Measurements from ENCODE around the gene SEMA3A. TPM values are rescaled to one million over a fixed set of nuclear protein-coding genes. Genes with fewer than 3 reads are reported as not detected.

Gene SEMA3A
- total and polyA plus RNA-seq, 2 of the 13 experiments (the other 11 are each of a cell fraction or from before 2014, with no cell fraction given): 0.29 to 1.2 TPM

GRCh38 chr7:84069033-84069432 lies 125.6 kb downstream of the SEMA3A start:
- ChIA-PET CTCF (ENCODE audit: low intra/inter-chr PET ratio, low total read pairs) (no interaction called here), POLR2A (no interaction called here)
- H4K20me1 ChIP-seq (ENCODE audit: insufficient read depth, low read length): no peaks in the 10 kb centered on the region
- TF ChIP-seq ZSCAN31 (CRISPR knock-in tag; IDR thresholded peaks at IDR 0.05; ENCODE audit: low read depth): no peak
- TF ChIP-seq NPAS2 (CRISPR knock-in tag; IDR thresholded peaks at IDR 0.05; ENCODE audit: borderline replicate concordance): no peak
- no peak for TF ChIP-seq STAT6 (CRISPR knock-in tag; IDR thresholded peaks at IDR 0.05; ENCODE audit: borderline replicate concordance)
- no peak for TF ChIP-seq PCBP1 (IDR thresholded peaks at IDR 0.05; ENCODE audit: borderline replicate concordance, low read depth, low read length)
- no peak for TF ChIP-seq ZNF264 (CRISPR knock-in tag; IDR thresholded peaks at IDR 0.05)
- no peak for TF ChIP-seq ZNF235 (CRISPR knock-in tag; IDR thresholded peaks at IDR 0.05; ENCODE audit: borderline replicate concordance)
- no peak for TF ChIP-seq ZNF577 (CRISPR knock-in tag; IDR thresholded peaks at IDR 0.05; ENCODE audit: borderline replicate concordance, low read depth)
- no peak for TF ChIP-seq ZNF160 (CRISPR knock-in tag; IDR thresholded peaks at IDR 0.05)
- no peak for TF ChIP-seq ISX (CRISPR knock-in tag; conservative IDR thresholded peaks at IDR 0.05)
- H3K9me3 ChIP-seq (ENCODE audit: low read length): no peaks in the 10 kb centered on the region
- ATAC-seq (no peak), FAIRE-seq (no peak), DNase-seq (ENCODE audit: low spot score) (no peak)
- WGBS (ENCODE audit: low lambda C conversion rate): 30% methylated on average over 1 of the region's 1 CpG
- H3K79me2 ChIP-seq (ENCODE audit: insufficient read depth, low read length): no peaks in the 10 kb centered on the region
- H2AFZ ChIP-seq (ENCODE audit: low read length): no peak overlapping the region
- intact Hi-C loops (cut with micrococcal nuclease; ENCODE audit: unreplicated experiment): no loop called here
- H3K27me3 ChIP-seq (ENCODE audit: control insufficient read depth in 1 of 2, insufficient read depth in 2 of 2, low read length in 2 of 2): no peaks in the 10 kb centered on the region
- H3K4me1 ChIP-seq (ENCODE audit: insufficient read depth, low read length): peaks cover 11% of the 10 kb centered on the region
- no peak overlapping the region for H3K27ac ChIP-seq (ENCODE audit: extremely low read length, insufficient read depth, low read length)
- H3K4me2 ChIP-seq (ENCODE audit: low read depth, low read length): no peak overlapping the region
- H3K4me3 ChIP-seq (replicated peaks in 1 of 3; ENCODE audit: insufficient read depth in 1 of 3, low read depth in 2 of 3, low read length in 3 of 3): no peak overlapping the region
- in situ Hi-C loops (cut with HindIII; ENCODE audit: extremely low pct_ligation_motif_present, low pct_unique_long_range_greater_than_20kb): no loop called here
- H3K36me3 ChIP-seq (replicated peaks in 1 of 2; ENCODE audit: control insufficient read depth in 1 of 2, insufficient read depth in 2 of 2, low read length in 2 of 2): no peaks in the 10 kb centered on the region
- BruUV-seq (replicated peaks): no TSS peak
- no peak overlapping the region for H3K9ac ChIP-seq (ENCODE audit: insufficient read depth, low read depth, low read length)
